Mucosa of stomach (tissue), 1 donor: Measurements from ENCODE around the gene GALNT18.
"Not testable (repeated sequence)": the region's sequence is repeated elsewhere in the genome, so short reads cannot be mapped to it uniquely, and the experiment has no call there.

Experiments used
- H3K27me3 ChIP-seq: one replicate; pipeline ENCODE4 v1.7.0; 2013; ENCODE audit warnings: mild to moderate bottlenecking, low read length; ENCODE audit not compliant: control insufficient read depth, insufficient read depth
- H3K36me3 ChIP-seq: one replicate; pipeline ENCODE4 v1.7.0; 2013; ENCODE audit warnings: low read length; ENCODE audit not compliant: control insufficient read depth, insufficient read depth
- H3K4me1 ChIP-seq: one replicate; pipeline ENCODE4 v1.7.0; 2013; ENCODE audit warnings: mild to moderate bottlenecking, low read length; ENCODE audit not compliant: control insufficient read depth, insufficient read depth
- H3K4me3 ChIP-seq: one replicate; pipeline ENCODE4 v1.7.0; 2013; ENCODE audit warnings: low read length
- H3K9ac ChIP-seq: one replicate; pipeline ENCODE4 v1.7.0; 2013; ENCODE audit warnings: mild to moderate bottlenecking, low read length, moderate library complexity
- H3K9me3 ChIP-seq: one replicate; pipeline ENCODE4 v1.7.0; 2013; ENCODE audit warnings: mild to moderate bottlenecking, low read length, moderate library complexity; ENCODE audit not compliant: control insufficient read depth
- donor health status: Pancreatic carcinoma.

GALNT18 gene

GRCh38 chr11:11458001-11458400 lies 163.8 kb downstream of the GALNT18 start:
- no peak overlapping the region for H3K4me3 ChIP-seq
- H3K9ac ChIP-seq = no peak overlapping the region
- H3K36me3 ChIP-seq = no peaks in the 10 kb centered on the region
- H3K4me1 ChIP-seq = no peaks in the 10 kb centered on the region
- no peaks in the 10 kb centered on the region for H3K9me3 ChIP-seq
- no peaks in the 10 kb centered on the region for H3K27me3 ChIP-seq

DNA sequence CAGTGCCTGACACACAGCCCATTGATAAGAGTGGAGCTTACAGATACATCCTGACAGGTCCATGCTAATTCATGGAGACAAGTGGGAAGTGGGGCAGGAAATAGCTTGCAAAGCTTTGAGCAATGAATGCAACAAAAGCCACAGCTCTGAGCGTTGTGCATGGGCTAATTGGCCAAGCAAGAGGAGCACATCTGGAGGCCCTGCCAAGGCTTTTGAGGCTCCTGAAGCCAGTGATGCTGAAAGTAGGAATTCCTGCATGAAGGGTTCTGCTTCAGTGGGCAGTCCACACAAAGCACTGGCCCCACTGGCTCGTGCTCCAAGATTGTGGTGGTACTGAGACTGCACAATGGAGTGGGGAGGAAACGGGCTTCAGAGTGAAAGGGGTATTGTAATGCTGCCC lies 164.9 kb downstream of the GALNT18 start:
- no peaks in the 10 kb centered on the region for H3K9me3 ChIP-seq
- no peaks in the 10 kb centered on the region for H3K4me1 ChIP-seq
- no peak overlapping the region for H3K4me3 ChIP-seq
- no peaks in the 10 kb centered on the region for H3K27me3 ChIP-seq
- no peak overlapping the region for H3K9ac ChIP-seq
- no peaks in the 10 kb centered on the region for H3K36me3 ChIP-seq

- H3K4me3 ChIP-seq = no peak overlapping the region
- no peak overlapping the region for H3K9ac ChIP-seq
- no peaks in the 10 kb centered on the region for H3K4me1 ChIP-seq
- H3K9me3 ChIP-seq = no peaks in the 10 kb centered on the region
- no peaks in the 10 kb centered on the region for H3K36me3 ChIP-seq
- H3K27me3 ChIP-seq = no peaks in the 10 kb centered on the region
Measured at GRCh38 chr11:11454671-11455223, 167.1 kb downstream of the GALNT18 start.

GRCh38 chr11:11451501-11452005 lies 170.3 kb downstream of the GALNT18 start:
- Histone ChIP-seq H3K27me3 (no peaks in the 10 kb centered on the region), H3K4me3 (no peak overlapping the region), H3K9me3 (no peaks in the 10 kb centered on the region), H3K9ac (no peak overlapping the region), H3K4me1 (no peaks in the 10 kb centered on the region), H3K36me3 (no peaks in the 10 kb centered on the region)

DNA sequence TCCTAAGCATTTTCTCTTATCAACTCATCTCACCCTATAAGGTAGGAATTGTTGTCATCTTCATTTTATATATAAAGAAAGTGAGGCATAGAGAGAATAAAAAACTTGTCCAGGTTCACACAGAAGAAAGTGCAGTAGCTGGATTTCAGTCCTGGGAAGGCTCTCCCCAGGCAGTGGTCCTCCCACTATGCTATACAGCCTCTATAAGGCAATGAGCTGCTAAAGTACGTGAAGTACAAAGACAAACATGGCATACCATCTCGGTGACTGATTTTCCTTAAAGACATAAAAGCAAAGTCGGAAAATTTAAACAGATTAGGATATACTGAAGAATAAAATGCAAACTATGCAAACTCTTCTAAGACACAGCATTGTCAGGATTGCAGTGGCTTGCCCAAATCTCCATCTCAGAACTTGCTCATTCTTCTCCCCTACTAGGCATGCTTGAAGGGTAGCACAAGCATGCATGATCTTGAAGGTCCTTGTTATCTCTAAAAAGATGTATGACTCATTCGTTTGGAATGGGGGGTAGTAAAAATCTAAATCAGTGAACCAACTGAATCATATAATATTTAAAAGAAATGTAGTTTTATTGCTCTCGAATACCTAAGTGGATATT lies 171.0 kb downstream of the GALNT18 start:
- no peaks in the 10 kb centered on the region for H3K36me3 ChIP-seq
- H3K9ac ChIP-seq = no peak overlapping the region
- no peaks in the 10 kb centered on the region for H3K9me3 ChIP-seq
- no peak overlapping the region for H3K4me3 ChIP-seq
- H3K27me3 ChIP-seq = no peaks in the 10 kb centered on the region
- no peaks in the 10 kb centered on the region for H3K4me1 ChIP-seq

GRCh38 chr11:11449327-11449726 lies 172.5 kb downstream of the GALNT18 start:
- no peaks in the 10 kb centered on the region for H3K4me1 ChIP-seq
- H3K27me3 ChIP-seq = no peaks in the 10 kb centered on the region
- no peaks in the 10 kb centered on the region for H3K9me3 ChIP-seq
- H3K4me3 ChIP-seq = no peak overlapping the region
- H3K36me3 ChIP-seq = no peaks in the 10 kb centered on the region
- no peak overlapping the region for H3K9ac ChIP-seq

- H3K4me3 ChIP-seq = no peak overlapping the region
- no peaks in the 10 kb centered on the region for H3K36me3 ChIP-seq
- no peaks in the 10 kb centered on the region for H3K9me3 ChIP-seq
- H3K4me1 ChIP-seq = no peaks in the 10 kb centered on the region
- H3K9ac ChIP-seq = no peak overlapping the region
- H3K27me3 ChIP-seq = no peaks in the 10 kb centered on the region
Measured at GRCh38 chr11:11448626-11449025, 173.2 kb downstream of the GALNT18 start.

GRCh38 chr11:11447601-11448000 lies 174.2 kb downstream of the GALNT18 start:
- H3K9ac ChIP-seq, H3K4me1 ChIP-seq, H3K27me3 ChIP-seq, H3K36me3 ChIP-seq, H3K4me3 ChIP-seq, H3K9me3 ChIP-seq: not testable (repeated sequence)

DNA sequence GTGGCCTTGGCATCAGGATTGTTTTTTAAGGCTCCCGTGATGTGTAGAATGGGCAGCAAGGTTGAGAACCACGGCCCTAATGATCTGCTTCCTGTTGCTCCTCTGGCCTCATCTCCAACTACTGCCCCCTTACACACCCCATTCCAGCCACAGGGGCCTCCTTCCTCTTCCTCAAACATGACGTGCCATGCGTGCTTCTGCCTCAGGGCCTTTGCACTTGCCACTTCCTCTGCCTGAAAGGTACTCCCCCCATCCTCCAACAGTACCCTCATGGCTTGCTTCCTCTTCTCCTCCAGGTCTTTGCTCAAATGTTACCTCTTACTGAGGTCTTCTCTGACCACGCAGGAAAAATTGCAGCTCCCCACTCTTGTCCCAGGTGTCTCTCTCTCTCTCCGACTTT lies 174.8 kb downstream of the GALNT18 start:
- Histone ChIP-seq H3K27me3 (no peaks in the 10 kb centered on the region), H3K36me3 (no peaks in the 10 kb centered on the region), H3K9me3 (no peaks in the 10 kb centered on the region), H3K4me1 (no peaks in the 10 kb centered on the region), H3K9ac (no peak overlapping the region), H3K4me3 (no peak overlapping the region)

GRCh38 chr11:11446564-11446963 lies 175.2 kb downstream of the GALNT18 start:
- Histone ChIP-seq H3K9me3 (no peaks in the 10 kb centered on the region), H3K9ac (no peak overlapping the region), H3K36me3 (no peaks in the 10 kb centered on the region), H3K4me3 (no peak overlapping the region), H3K27me3 (no peaks in the 10 kb centered on the region), H3K4me1 (no peaks in the 10 kb centered on the region)

DNA sequence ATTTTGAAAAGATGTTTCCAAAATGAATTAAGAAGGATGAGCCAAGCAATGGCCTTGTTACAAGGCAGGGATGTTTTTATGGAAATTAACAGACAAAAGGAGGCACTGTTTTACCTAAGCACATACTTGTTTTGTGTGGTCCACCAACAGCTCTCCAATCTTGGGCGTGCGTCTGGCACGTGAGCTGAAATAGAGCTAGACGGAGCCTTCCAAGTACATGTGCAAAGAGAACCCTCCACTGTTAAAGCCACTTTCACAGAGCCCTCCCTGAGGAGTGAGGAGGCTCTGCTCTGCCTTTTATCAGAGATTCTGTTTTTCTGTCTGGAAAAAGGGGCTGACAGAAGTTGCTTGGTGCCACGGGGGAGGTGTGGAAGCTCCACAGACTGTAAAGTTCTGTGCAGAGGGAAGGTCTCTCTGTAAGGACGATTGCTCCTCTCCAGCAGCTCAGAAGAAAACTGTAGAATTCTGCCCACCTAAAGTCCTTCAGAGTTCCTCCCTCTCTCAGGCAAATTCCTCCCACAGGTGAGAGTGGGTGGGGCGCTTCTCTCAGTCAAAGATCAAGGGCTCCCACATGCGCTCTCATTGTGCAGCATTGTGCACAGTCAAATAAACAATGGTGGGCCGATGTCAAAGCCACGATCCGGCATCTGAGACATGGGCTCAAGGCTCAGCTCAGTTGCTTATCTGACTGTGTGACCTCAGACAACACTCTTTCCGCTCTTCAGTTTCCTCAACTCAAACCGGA lies 176.2 kb downstream of the GALNT18 start:
- H3K36me3 ChIP-seq = no peaks in the 10 kb centered on the region
- H3K4me3 ChIP-seq = no peak overlapping the region
- H3K4me1 ChIP-seq = no peaks in the 10 kb centered on the region
- no peaks in the 10 kb centered on the region for H3K27me3 ChIP-seq
- H3K9ac ChIP-seq = no peak overlapping the region
- H3K9me3 ChIP-seq = no peaks in the 10 kb centered on the region

GRCh38 chr11:11444804-11445131 lies 177.0 kb downstream of the GALNT18 start:
- no peaks in the 10 kb centered on the region for H3K9me3 ChIP-seq
- H3K4me3 ChIP-seq = no peak overlapping the region
- no peak overlapping the region for H3K9ac ChIP-seq
- no peaks in the 10 kb centered on the region for H3K27me3 ChIP-seq
- H3K36me3 ChIP-seq = no peaks in the 10 kb centered on the region
- H3K4me1 ChIP-seq = no peaks in the 10 kb centered on the region
